Skeletal muscle tissue (tissue), 4 donors: ENCODE measurements around the gene GRID2. TPM values are rescaled to one million over a fixed set of nuclear protein-coding genes. Genes with fewer than 3 reads are reported as not detected.

ENCODE experiments used
- H3K27ac ChIP-seq: one replicate; pipeline ENCODE4 v1.7.0; 2013; ENCODE audit warnings: mild to moderate bottlenecking, low read depth, low read length, inconsistent platforms
- H3K27me3 ChIP-seq, 3 donors: one replicate each; pipeline ENCODE4 v1.7.0; 2013; ENCODE audit warnings: low read length in 3 of 3; ENCODE audit not compliant: control insufficient read depth in 3 of 3, insufficient read depth in 3 of 3
- H3K36me3 ChIP-seq, 3 donors: one replicate each; pipeline ENCODE4 v1.7.0; 2013; ENCODE audit warnings: low read length in 3 of 3; ENCODE audit not compliant: control insufficient read depth in 3 of 3, insufficient read depth in 3 of 3
- H3K4me1 ChIP-seq, 3 donors: one replicate each; pipeline ENCODE4 v1.7.0; 2013; ENCODE audit warnings: low read length in 3 of 3, mild to moderate bottlenecking in 3 of 3; ENCODE audit not compliant: control insufficient read depth in 3 of 3, insufficient read depth in 3 of 3
- H3K4me3 ChIP-seq, 3 donors: one replicate each; pipeline ENCODE4 v1.7.0; 2013; ENCODE audit warnings: low read length in 3 of 3
- H3K9ac ChIP-seq, 3 donors: one replicate each; pipeline ENCODE4 v1.7.0; 2013; ENCODE audit warnings: low read length in 3 of 3, mild to moderate bottlenecking in 3 of 3, moderate library complexity in 2 of 3, low read depth in 1 of 3
- H3K9me3 ChIP-seq, 3 donors: one replicate each; pipeline ENCODE4 v1.7.0; 2013; ENCODE audit warnings: low read length in 3 of 3; ENCODE audit not compliant: control insufficient read depth in 3 of 3
- total RNA-seq: library from RNA; depleted of rRNA; stranded (reverse); fragments of >200 nt; gene quantifications from one replicate; pipeline ENCODE4 v1.2.3, GENCODE V29; 2014
- donor health status: Osteomylitis.

The GRID2 gene
- total RNA-seq, 1 donor from 2014 or later, result 1.6 TPM

GRCh38 chr4:93053140-93053539, 749.4 kb downstream of the GRID2 start:
- Histone ChIP-seq H3K27ac (no peak overlapping the region), H3K4me1 (no peaks in the 10 kb centered on the region), H3K27me3 (no peaks in the 10 kb centered on the region), H3K9me3 (no peaks in the 10 kb centered on the region), H3K36me3 (no peaks in the 10 kb centered on the region), H3K4me3 (no peak overlapping the region), H3K9ac (no peak overlapping the region)

- H3K9ac ChIP-seq, result no peak overlapping the region
- H3K4me1 ChIP-seq, result no peaks in the 10 kb centered on the region
- no peaks in the 10 kb centered on the region for H3K9me3 ChIP-seq
- H3K4me3 ChIP-seq, result no peak overlapping the region
- H3K27me3 ChIP-seq, result no peaks in the 10 kb centered on the region
- no peak overlapping the region for H3K27ac ChIP-seq
- H3K36me3 ChIP-seq, result no peaks in the 10 kb centered on the region
Observed at GRCh38 chr4:93061826-93062225, 758.1 kb downstream of the GRID2 start.

- no peak overlapping the region for H3K9ac ChIP-seq
- no peak overlapping the region for H3K27ac ChIP-seq
- H3K4me3 ChIP-seq, result no peak overlapping the region
- H3K4me1 ChIP-seq, result no peaks in the 10 kb centered on the region
- no peaks in the 10 kb centered on the region for H3K9me3 ChIP-seq
- H3K27me3 ChIP-seq, result no peaks in the 10 kb centered on the region
- no peaks in the 10 kb centered on the region for H3K36me3 ChIP-seq
Observed at GRCh38 chr4:93063325-93063724, 759.6 kb downstream of the GRID2 start.

GRCh38 chr4:93065790-93066189, 762.0 kb downstream of the GRID2 start:
- H3K36me3 ChIP-seq, result no peaks in the 10 kb centered on the region
- no peak overlapping the region for H3K4me3 ChIP-seq
- no peak overlapping the region for H3K27ac ChIP-seq
- no peak overlapping the region for H3K9ac ChIP-seq
- H3K27me3 ChIP-seq, result no peaks in the 10 kb centered on the region
- H3K4me1 ChIP-seq, result no peaks in the 10 kb centered on the region
- no peaks in the 10 kb centered on the region for H3K9me3 ChIP-seq

GRCh38 chr4:93066749-93067148, 763.0 kb downstream of the GRID2 start:
- Histone ChIP-seq H3K4me3 (no peak overlapping the region), H3K36me3 (no peaks in the 10 kb centered on the region), H3K4me1 (no peaks in the 10 kb centered on the region), H3K9ac (no peak overlapping the region), H3K27ac (no peak overlapping the region), H3K9me3 (no peaks in the 10 kb centered on the region), H3K27me3 (no peaks in the 10 kb centered on the region)

- no peaks in the 10 kb centered on the region for H3K4me1 ChIP-seq
- H3K4me3 ChIP-seq, result no peak overlapping the region
- H3K9me3 ChIP-seq, result no peaks in the 10 kb centered on the region
- no peaks in the 10 kb centered on the region for H3K36me3 ChIP-seq
- no peak overlapping the region for H3K9ac ChIP-seq
- H3K27ac ChIP-seq, result no peak overlapping the region
- no peaks in the 10 kb centered on the region for H3K27me3 ChIP-seq
Observed at GRCh38 chr4:93072292-93072691, 768.5 kb downstream of the GRID2 start.

- Histone ChIP-seq H3K36me3 (no peaks in the 10 kb centered on the region), H3K9ac (no peak overlapping the region), H3K4me3 (no peak overlapping the region), H3K4me1 (no peaks in the 10 kb centered on the region), H3K27me3 (no peaks in the 10 kb centered on the region), H3K27ac (no peak overlapping the region), H3K9me3 (no peaks in the 10 kb centered on the region)
Observed at GRCh38 chr4:93080316-93080715, 776.5 kb downstream of the GRID2 start.

GRCh38 chr4:93084599-93085305, 781.0 kb downstream of the GRID2 start:
- Histone ChIP-seq H3K9me3 (no peaks in the 10 kb centered on the region), H3K4me3 (no peak overlapping the region), H3K4me1 (no peaks in the 10 kb centered on the region), H3K27ac (no peak overlapping the region), H3K9ac (no peak overlapping the region), H3K36me3 (no peaks in the 10 kb centered on the region), H3K27me3 (no peaks in the 10 kb centered on the region)

- no peaks in the 10 kb centered on the region for H3K4me1 ChIP-seq
- H3K27me3 ChIP-seq, result no peaks in the 10 kb centered on the region
- H3K27ac ChIP-seq, result no peak overlapping the region
- no peaks in the 10 kb centered on the region for H3K36me3 ChIP-seq
- no peak overlapping the region for H3K9ac ChIP-seq
- H3K9me3 ChIP-seq, result no peaks in the 10 kb centered on the region
- H3K4me3 ChIP-seq, result no peak overlapping the region
Observed at GRCh38 chr4:93086356-93086755, 782.6 kb downstream of the GRID2 start.

GRCh38 chr4:93092765-93093164, 789.0 kb downstream of the GRID2 start:
- Histone ChIP-seq H3K9ac (no peak overlapping the region), H3K9me3 (no peaks in the 10 kb centered on the region), H3K27me3 (no peaks in the 10 kb centered on the region), H3K4me3 (no peak overlapping the region), H3K36me3 (no peaks in the 10 kb centered on the region), H3K27ac (no peak overlapping the region), H3K4me1 (no peaks in the 10 kb centered on the region)
